Heart left ventricle (tissue), 13 donors: ENCODE measurements around the gene AFAP1.

Experiments used
- POLR2A ChIP-seq, 2 donors: fragments of 450-650 bp; IDR thresholded peaks; one replicate each; pipeline ENCODE4 v1.6.1; 2017; ENCODE audit warnings: antibody characterized with exemption in 2 of 2, mild to moderate bottlenecking in 2 of 2, moderate library complexity in 2 of 2
- TF ChIP-seq, protein P1 (sequence below), 12 donors: fragments of 200-600 bp; sonication (generic) in 4 of 12; IDR thresholded peaks; one replicate each; pipeline versions ENCODE4 v1.5.0 to v1.8.0; 2018 to 2022; ENCODE audit warnings: antibody characterized with exemption in 12 of 12, mild to moderate bottlenecking in 5 of 12
- donor health status: ischemic (EF 13 %, LVEDD 7.1; RV severe dilation, severe dysfunction).
- donor health status: DM: no; HTN: yes; CAD: no.
- donor health status: DM: no; HTN: no; CAD: no.
- donor health status: ischemic (EF 25% LVEDD 6.9; RV normal size, moderate dysfunction).
- donor health status: ischemic (EF 25% LVEDD 5.7; RV mildly dilated, moderate dysfunction).
- donor health status: ischemic (EF 35%, LVEDD 5.7; RV mildly dilated, moderate dysfunction).
- donor health status: nonischemic (EF 11% LVEDD 7.7; RV severe dilation, severe dysfunction).
- donor health status: DM: yes; HTN: yes; CAD: no.
- donor health status: PGD.
- donor health status: ischemic (EF 29% LVEDD 5.4; RV normal size, mild dysfunction).
- donor health status: nonischemic (EF 23%, LVEDD 6.1; RV moderate dilation, normal function).

DNA sequence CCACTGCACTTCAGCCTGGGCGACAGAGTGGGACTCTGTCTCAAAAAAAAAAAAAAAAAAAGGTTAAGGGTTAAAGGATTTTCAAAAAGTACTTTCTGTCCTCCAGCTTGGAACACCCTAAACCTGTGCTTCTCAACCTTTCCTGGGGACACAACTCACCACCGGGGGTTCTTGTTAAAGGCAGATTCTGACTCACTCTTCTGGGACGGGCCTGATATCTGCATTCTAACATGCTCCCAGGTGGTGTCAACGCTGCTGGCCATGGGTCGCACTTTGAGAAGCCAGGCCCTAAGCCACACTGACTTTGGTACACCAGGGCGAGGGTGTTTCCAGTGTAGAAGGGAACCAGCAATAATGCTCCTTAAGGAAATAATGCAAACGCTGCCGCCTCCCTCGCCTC lies 46.1 kb downstream of the AFAP1 start:
- TF ChIP-seq, protein P1, sequence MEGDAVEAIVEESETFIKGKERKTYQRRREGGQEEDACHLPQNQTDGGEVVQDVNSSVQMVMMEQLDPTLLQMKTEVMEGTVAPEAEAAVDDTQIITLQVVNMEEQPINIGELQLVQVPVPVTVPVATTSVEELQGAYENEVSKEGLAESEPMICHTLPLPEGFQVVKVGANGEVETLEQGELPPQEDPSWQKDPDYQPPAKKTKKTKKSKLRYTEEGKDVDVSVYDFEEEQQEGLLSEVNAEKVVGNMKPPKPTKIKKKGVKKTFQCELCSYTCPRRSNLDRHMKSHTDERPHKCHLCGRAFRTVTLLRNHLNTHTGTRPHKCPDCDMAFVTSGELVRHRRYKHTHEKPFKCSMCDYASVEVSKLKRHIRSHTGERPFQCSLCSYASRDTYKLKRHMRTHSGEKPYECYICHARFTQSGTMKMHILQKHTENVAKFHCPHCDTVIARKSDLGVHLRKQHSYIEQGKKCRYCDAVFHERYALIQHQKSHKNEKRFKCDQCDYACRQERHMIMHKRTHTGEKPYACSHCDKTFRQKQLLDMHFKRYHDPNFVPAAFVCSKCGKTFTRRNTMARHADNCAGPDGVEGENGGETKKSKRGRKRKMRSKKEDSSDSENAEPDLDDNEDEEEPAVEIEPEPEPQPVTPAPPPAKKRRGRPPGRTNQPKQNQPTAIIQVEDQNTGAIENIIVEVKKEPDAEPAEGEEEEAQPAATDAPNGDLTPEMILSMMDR (IDR thresholded peaks at IDR 0.05) = no peak
- no peak for TF ChIP-seq POLR2A (IDR thresholded peaks at IDR 0.05)
